GM19099 (cell line): Measurements from ENCODE around the gene TDRKH.

Source experiments
- POLR2A ChIP-seq: IDR thresholded peaks from 3 replicates; pipeline ENCODE4 v1.6.1; 2011; ENCODE audit warnings: low read depth; ENCODE audit not compliant: insufficient read length; ENCODE audit errors: extremely low read depth

The TDRKH gene

GRCh38 chr1:151811181-151811580, 20.9 kb upstream of the TDRKH start:
- TF ChIP-seq POLR2A: no peak

GRCh38 chr1:151809985-151810556, 19.8 kb upstream of the TDRKH start:
- no peak for TF ChIP-seq POLR2A

GRCh38 chr1:151809290-151809984, 19.1 kb upstream of the TDRKH start:
- TF ChIP-seq POLR2A: no peak

- no peak for TF ChIP-seq POLR2A
Observed at GRCh38 chr1:151807766-151808165, 17.5 kb upstream of the TDRKH start.

- no peak for TF ChIP-seq POLR2A
Observed at GRCh38 chr1:151807131-151807530, 16.8 kb upstream of the TDRKH start.

- no peak for TF ChIP-seq POLR2A
Observed at GRCh38 chr1:151806170-151806569, 15.9 kb upstream of the TDRKH start.

GRCh38 chr1:151805066-151805820, 14.9 kb upstream of the TDRKH start, which contains the start of gene LINGO4:
LINGO4 (minus strand) TSS chr1:151805419; CDS start chr1:151802704, 2,715 bp downstream.
- TF ChIP-seq POLR2A: no peak

- TF ChIP-seq POLR2A: no peak
Observed at GRCh38 chr1:151803915-151804314, 13.6 kb upstream of the TDRKH start.

GRCh38 chr1:151803164-151803563, 12.9 kb upstream of the TDRKH start:
- TF ChIP-seq POLR2A: no peak

GRCh38 chr1:151802372-151802771, 12.1 kb upstream of the TDRKH start:
- TF ChIP-seq POLR2A: no peak

- no peak for TF ChIP-seq POLR2A
Observed at GRCh38 chr1:151801846-151802245, 11.5 kb upstream of the TDRKH start.

- TF ChIP-seq POLR2A: no peak
Observed at GRCh38 chr1:151801310-151801820, 11.1 kb upstream of the TDRKH start.

GRCh38 chr1:151800830-151801229, 10.5 kb upstream of the TDRKH start:
- TF ChIP-seq POLR2A: no peak

GRCh38 chr1:151799179-151800022, 9.1 kb upstream of the TDRKH start:
- TF ChIP-seq POLR2A: no peak

GRCh38 chr1:151798571-151798970, 8.3 kb upstream of the TDRKH start:
- TF ChIP-seq POLR2A: no peak

- TF ChIP-seq POLR2A: no peak
Observed at GRCh38 chr1:151790940-151791651, 796 bp upstream of the TDRKH start.
